ENCODE results near the gene EIF2AK2. TPM values are rescaled to one million over a fixed set of nuclear protein-coding genes. Genes with fewer than 3 reads are reported as not detected.

The EIF2AK2 gene
- total and polyA plus RNA-seq, 10 donors, result 4.0 to 48.2 (median 33.9) TPM

DNA sequence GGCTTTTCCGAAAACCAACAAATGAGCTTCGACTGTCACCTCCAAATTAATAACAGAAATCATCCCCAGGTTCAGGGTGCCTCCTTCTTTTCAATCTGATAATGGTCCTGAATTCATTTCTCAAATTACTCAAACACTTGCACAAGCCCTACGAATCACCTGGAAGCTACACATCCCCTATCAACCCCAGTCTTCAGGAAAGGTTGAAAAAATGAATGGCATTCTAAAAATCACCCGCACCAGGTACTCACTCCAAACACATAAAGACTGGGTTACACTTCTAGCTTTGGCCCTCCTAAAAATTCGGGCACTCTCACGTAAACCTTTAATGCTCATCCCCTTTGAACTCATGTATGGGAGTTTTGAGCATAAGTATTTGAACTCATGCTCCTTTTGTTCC, 23.9 kb downstream of the EIF2AK2 start:
- no peak overlapping the region for H3K27ac ChIP-seq
- H3K4me3 ChIP-seq, result no peak overlapping the region
- peaks cover 2 to 100% (median 77%) of the 10 kb centered on the region in 6 donors for H3K36me3 ChIP-seq
- WGBS, 5 donors, result 95 to 97% (median 96%) methylated on average over 6 of the region's 6 CpGs
- no peak for DNase-seq
- TF ChIP-seq POLR2AphosphoS5 (IDR thresholded peaks at IDR 0.05) (no peak), POLR2A (IDR thresholded peaks at IDR 0.05) (no peak)
- TF ChIP-seq, protein P1, sequence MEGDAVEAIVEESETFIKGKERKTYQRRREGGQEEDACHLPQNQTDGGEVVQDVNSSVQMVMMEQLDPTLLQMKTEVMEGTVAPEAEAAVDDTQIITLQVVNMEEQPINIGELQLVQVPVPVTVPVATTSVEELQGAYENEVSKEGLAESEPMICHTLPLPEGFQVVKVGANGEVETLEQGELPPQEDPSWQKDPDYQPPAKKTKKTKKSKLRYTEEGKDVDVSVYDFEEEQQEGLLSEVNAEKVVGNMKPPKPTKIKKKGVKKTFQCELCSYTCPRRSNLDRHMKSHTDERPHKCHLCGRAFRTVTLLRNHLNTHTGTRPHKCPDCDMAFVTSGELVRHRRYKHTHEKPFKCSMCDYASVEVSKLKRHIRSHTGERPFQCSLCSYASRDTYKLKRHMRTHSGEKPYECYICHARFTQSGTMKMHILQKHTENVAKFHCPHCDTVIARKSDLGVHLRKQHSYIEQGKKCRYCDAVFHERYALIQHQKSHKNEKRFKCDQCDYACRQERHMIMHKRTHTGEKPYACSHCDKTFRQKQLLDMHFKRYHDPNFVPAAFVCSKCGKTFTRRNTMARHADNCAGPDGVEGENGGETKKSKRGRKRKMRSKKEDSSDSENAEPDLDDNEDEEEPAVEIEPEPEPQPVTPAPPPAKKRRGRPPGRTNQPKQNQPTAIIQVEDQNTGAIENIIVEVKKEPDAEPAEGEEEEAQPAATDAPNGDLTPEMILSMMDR (IDR thresholded peaks at IDR 0.05 in 8 of 11, conservative IDR thresholded peaks at IDR 0.05 in 3 of 11), result no peak
- no peaks in the 10 kb centered on the region for H3K4me1 ChIP-seq
- H3K27me3 ChIP-seq (replicated peaks in 1 of 7), result no peaks in the 10 kb centered on the region
- intact Hi-C loops (cut with DNase I; ENCODE audit: low total_unique reads), result no loop called here
- H3K9me3 ChIP-seq, result no peaks in the 10 kb centered on the region

GRCh38 chr2:37125416-37125815, 31.4 kb downstream of the EIF2AK2 start:
- intact Hi-C loops (cut with DNase I; ENCODE audit: low total_unique reads), result no loop called here
- H3K4me1 ChIP-seq, result no peaks in the 10 kb centered on the region
- 95 to 100% (median 99%) methylated on average over 2 of the region's 2 CpGs for WGBS, 5 donors
- no peak overlapping the region for H3K4me3 ChIP-seq
- no peak for TF ChIP-seq POLR2AphosphoS5 (IDR thresholded peaks at IDR 0.05)
- TF ChIP-seq, protein P1 (IDR thresholded peaks at IDR 0.05 in 8 of 11, conservative IDR thresholded peaks at IDR 0.05 in 3 of 11), result no peak
- no peak for TF ChIP-seq POLR2A (IDR thresholded peaks at IDR 0.05)
- H3K27me3 ChIP-seq (replicated peaks in 1 of 7), result no peaks in the 10 kb centered on the region
- peaks cover 0 to 100% (median 57%) of the 10 kb centered on the region in 6 donors for H3K36me3 ChIP-seq
- H3K9me3 ChIP-seq, result no peaks in the 10 kb centered on the region
- DNase-seq, result no peak
- no peak overlapping the region for H3K27ac ChIP-seq

GRCh38 chr2:37119157-37119556, 37.6 kb downstream of the EIF2AK2 start:
- 90 to 98% (median 95%) methylated on average over 5 of the region's 5 CpGs for WGBS, 5 donors
- no peak overlapping the region for H3K27ac ChIP-seq
- no peaks in the 10 kb centered on the region for H3K27me3 ChIP-seq (replicated peaks in 1 of 7)
- no peak for DNase-seq
- no peaks in the 10 kb centered on the region for H3K4me1 ChIP-seq
- no peaks in the 10 kb centered on the region for H3K9me3 ChIP-seq
- H3K4me3 ChIP-seq, result no peak overlapping the region
- intact Hi-C loops (cut with DNase I; ENCODE audit: low total_unique reads), result no loop called here
- TF ChIP-seq, protein P1 (IDR thresholded peaks at IDR 0.05 in 8 of 11, conservative IDR thresholded peaks at IDR 0.05 in 3 of 11), result no peak
- no peak for TF ChIP-seq POLR2AphosphoS5 (IDR thresholded peaks at IDR 0.05)
- TF ChIP-seq POLR2A (IDR thresholded peaks at IDR 0.05), result no peak
- H3K36me3 ChIP-seq, result peaks cover 3 to 100% (median 72%) of the 10 kb centered on the region in 6 donors

- intact Hi-C loops (cut with DNase I; ENCODE audit: low total_unique reads), result no loop called here
- TF ChIP-seq, protein P1 (IDR thresholded peaks at IDR 0.05 in 8 of 11, conservative IDR thresholded peaks at IDR 0.05 in 3 of 11), result no peak
- TF ChIP-seq POLR2A (IDR thresholded peaks at IDR 0.05), result no peak
- no peak for TF ChIP-seq POLR2AphosphoS5 (IDR thresholded peaks at IDR 0.05)
- no peaks in the 10 kb centered on the region for H3K9me3 ChIP-seq
- H3K27ac ChIP-seq, result no peak overlapping the region
- peaks cover 3 to 100% (median 73%) of the 10 kb centered on the region in 6 donors for H3K36me3 ChIP-seq
- H3K4me1 ChIP-seq, result no peaks in the 10 kb centered on the region
- no peak overlapping the region for H3K4me3 ChIP-seq
- H3K27me3 ChIP-seq (replicated peaks in 1 of 7), result no peaks in the 10 kb centered on the region
- no peak for DNase-seq
- WGBS, 5 donors, result 82 to 100% (median 90%) methylated on average over 1 of the region's 1 CpG
Observed at GRCh38 chr2:37117566-37117965, 39.2 kb downstream of the EIF2AK2 start.

All from spleen (tissue), 11 donors.